Measurements from ENCODE around the gene FOXP1. TPM values are rescaled to one million over a fixed set of nuclear protein-coding genes. Genes with fewer than 3 reads are reported as not detected.

FOXP1 gene
- polyA plus RNA-seq, 1 donor from 2014 or later, result 5.6 TPM

GRCh38 chr3:71398157-71398836 lies 185.2 kb downstream of the FOXP1 start:
- no peaks in the 10 kb centered on the region for H4K20me1 ChIP-seq (ENCODE audit: insufficient read depth)

GRCh38 chr3:71397726-71398125 lies 185.8 kb downstream of the FOXP1 start:
- Histone ChIP-seq H3K27ac (ENCODE audit: low read length) (no peak overlapping the region), H3K79me2 (replicated peaks; ENCODE audit: insufficient read depth, low read length) (no peaks in the 10 kb centered on the region), H3K27me3 (ENCODE audit: insufficient read depth, low read depth, low read length) (no peaks in the 10 kb centered on the region), H3K4me3 (ENCODE audit: low read length) (no peak overlapping the region), H3K36me3 (ENCODE audit: insufficient read depth, low read length) (no peaks in the 10 kb centered on the region), H3K9ac (ENCODE audit: low read length) (no peak overlapping the region), H2AFZ (ENCODE audit: low read depth, low read length) (no peak overlapping the region), H4K20me1 (ENCODE audit: insufficient read depth) (no peaks in the 10 kb centered on the region), H3K9me2 (ENCODE audit: insufficient read depth, low read length) (no peaks in the 10 kb centered on the region), H3F3A (ENCODE audit: insufficient read depth, low read length, poor library complexity, severe bottlenecking) (no peaks in the 10 kb centered on the region), H3K4me2 (ENCODE audit: low read length) (no peak overlapping the region), H3K9me3 (ENCODE audit: low read length) (no peaks in the 10 kb centered on the region)
- no peak for TF ChIP-seq SMC3 (conservative IDR thresholded peaks at IDR 0.05; ENCODE audit: poor library complexity)
- no peak for TF ChIP-seq CTCF (IDR thresholded peaks at IDR 0.05; ENCODE audit: poor library complexity, severe bottlenecking)
- TF ChIP-seq TAF1 (IDR thresholded peaks at IDR 0.05; ENCODE audit: low read depth), result no peak
- no peak for TF ChIP-seq EZH2 (IDR thresholded peaks at IDR 0.05; ENCODE audit: borderline replicate concordance, insufficient read depth, low read length, poor library complexity, severe bottlenecking)
- TF ChIP-seq POLR2AphosphoS5 (IDR thresholded peaks at IDR 0.05), result no peak
- no peak for TF ChIP-seq EP300 (conservative IDR thresholded peaks at IDR 0.05; ENCODE audit: poor library complexity, severe bottlenecking)
- no peak for TF ChIP-seq RAD21 (conservative IDR thresholded peaks at IDR 0.05)
- no peak for TF ChIP-seq MXI1 (conservative IDR thresholded peaks at IDR 0.05; ENCODE audit: poor library complexity, severe bottlenecking)

More at GRCh38 chr3:71398157-71398836, 185.2 kb downstream of the FOXP1 start:
- Histone ChIP-seq H3K9me3 (ENCODE audit: low read length) (no peaks in the 10 kb centered on the region), H3F3A (ENCODE audit: insufficient read depth, low read length, poor library complexity, severe bottlenecking) (no peaks in the 10 kb centered on the region), H3K9me2 (ENCODE audit: insufficient read depth, low read length) (no peaks in the 10 kb centered on the region), H2AFZ (ENCODE audit: low read depth, low read length) (no peak overlapping the region), H3K4me3 (ENCODE audit: low read length) (no peak overlapping the region), H3K4me2 (ENCODE audit: low read length) (no peak overlapping the region), H3K79me2 (replicated peaks; ENCODE audit: insufficient read depth, low read length) (no peaks in the 10 kb centered on the region), H3K9ac (ENCODE audit: low read length) (no peak overlapping the region), H3K27me3 (ENCODE audit: insufficient read depth, low read depth, low read length) (no peaks in the 10 kb centered on the region), H3K36me3 (ENCODE audit: insufficient read depth, low read length) (no peaks in the 10 kb centered on the region), H3K27ac (ENCODE audit: low read length) (no peak overlapping the region)
- TF ChIP-seq EZH2 (IDR thresholded peaks at IDR 0.05; ENCODE audit: borderline replicate concordance, insufficient read depth, low read length, poor library complexity, severe bottlenecking), result no peak
- no peak for TF ChIP-seq RAD21 (conservative IDR thresholded peaks at IDR 0.05)
- TF ChIP-seq MXI1 (conservative IDR thresholded peaks at IDR 0.05; ENCODE audit: poor library complexity, severe bottlenecking), result no peak
- no peak for TF ChIP-seq TAF1 (IDR thresholded peaks at IDR 0.05; ENCODE audit: low read depth)
- TF ChIP-seq SMC3 (conservative IDR thresholded peaks at IDR 0.05; ENCODE audit: poor library complexity), result no peak
- no peak for TF ChIP-seq CTCF (IDR thresholded peaks at IDR 0.05; ENCODE audit: poor library complexity, severe bottlenecking)
- TF ChIP-seq REST (IDR thresholded peaks at IDR 0.05; ENCODE audit: borderline replicate concordance), result no peak
- TF ChIP-seq EP300 (conservative IDR thresholded peaks at IDR 0.05; ENCODE audit: poor library complexity, severe bottlenecking), result no peak
- no peak for TF ChIP-seq POLR2AphosphoS5 (IDR thresholded peaks at IDR 0.05)
